Upper lobe of left lung (tissue), 4 donors: ENCODE measurements around the gene RAB3GAP2.

Source experiments
- EP300 ChIP-seq, 4 donors: sonication (generic); formaldehyde crosslinking; IDR thresholded peaks; one replicate each; pipeline ENCODE4 v1.5.1; 2017; ENCODE audit warnings: antibody characterized with exemption in 4 of 4, control low read depth in 2 of 4
- TF ChIP-seq, protein P1 (sequence below), 6 experiments: fragments of 450-650 bp in 4 of 6; fragments of 200-600 bp in 2 of 6; sonication (generic) in 2 of 6; IDR thresholded peaks; one replicate each; pipeline ENCODE4 v1.5.1; 2016 to 2019; ENCODE audit warnings: antibody characterized with exemption in 6 of 6

DNA sequence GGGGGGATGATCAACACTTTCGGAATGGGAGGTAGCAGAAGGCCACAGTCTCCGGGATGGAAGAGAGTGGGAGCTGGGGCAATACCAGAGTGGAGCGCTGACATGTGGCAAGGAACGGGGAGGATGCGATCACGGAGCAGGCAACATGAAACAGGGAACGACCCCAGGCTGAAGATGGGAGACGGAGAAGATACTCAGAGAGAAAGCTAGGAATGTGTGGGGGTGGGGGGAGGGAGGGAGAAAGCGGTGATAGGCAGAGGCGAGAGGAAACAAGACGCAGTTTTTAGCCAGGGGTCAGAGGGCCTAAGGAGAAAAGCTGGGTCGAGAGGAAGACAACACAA lies 577 bp downstream of the RAB3GAP2 start:
- TF ChIP-seq, protein P1, sequence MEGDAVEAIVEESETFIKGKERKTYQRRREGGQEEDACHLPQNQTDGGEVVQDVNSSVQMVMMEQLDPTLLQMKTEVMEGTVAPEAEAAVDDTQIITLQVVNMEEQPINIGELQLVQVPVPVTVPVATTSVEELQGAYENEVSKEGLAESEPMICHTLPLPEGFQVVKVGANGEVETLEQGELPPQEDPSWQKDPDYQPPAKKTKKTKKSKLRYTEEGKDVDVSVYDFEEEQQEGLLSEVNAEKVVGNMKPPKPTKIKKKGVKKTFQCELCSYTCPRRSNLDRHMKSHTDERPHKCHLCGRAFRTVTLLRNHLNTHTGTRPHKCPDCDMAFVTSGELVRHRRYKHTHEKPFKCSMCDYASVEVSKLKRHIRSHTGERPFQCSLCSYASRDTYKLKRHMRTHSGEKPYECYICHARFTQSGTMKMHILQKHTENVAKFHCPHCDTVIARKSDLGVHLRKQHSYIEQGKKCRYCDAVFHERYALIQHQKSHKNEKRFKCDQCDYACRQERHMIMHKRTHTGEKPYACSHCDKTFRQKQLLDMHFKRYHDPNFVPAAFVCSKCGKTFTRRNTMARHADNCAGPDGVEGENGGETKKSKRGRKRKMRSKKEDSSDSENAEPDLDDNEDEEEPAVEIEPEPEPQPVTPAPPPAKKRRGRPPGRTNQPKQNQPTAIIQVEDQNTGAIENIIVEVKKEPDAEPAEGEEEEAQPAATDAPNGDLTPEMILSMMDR (IDR thresholded peaks at IDR 0.05) = no peak
- no peak for TF ChIP-seq EP300 (IDR thresholded peaks at IDR 0.05)
